Measurements from ENCODE around the gene TTC7B. TPM values are rescaled to one million over a fixed set of nuclear protein-coding genes. Genes with fewer than 3 reads are reported as not detected.

Gene TTC7B
- total and polyA plus RNA-seq, 2 experiments from 2014 or later: 7.9 to 28.6 TPM

- TF ChIP-seq, protein P1, sequence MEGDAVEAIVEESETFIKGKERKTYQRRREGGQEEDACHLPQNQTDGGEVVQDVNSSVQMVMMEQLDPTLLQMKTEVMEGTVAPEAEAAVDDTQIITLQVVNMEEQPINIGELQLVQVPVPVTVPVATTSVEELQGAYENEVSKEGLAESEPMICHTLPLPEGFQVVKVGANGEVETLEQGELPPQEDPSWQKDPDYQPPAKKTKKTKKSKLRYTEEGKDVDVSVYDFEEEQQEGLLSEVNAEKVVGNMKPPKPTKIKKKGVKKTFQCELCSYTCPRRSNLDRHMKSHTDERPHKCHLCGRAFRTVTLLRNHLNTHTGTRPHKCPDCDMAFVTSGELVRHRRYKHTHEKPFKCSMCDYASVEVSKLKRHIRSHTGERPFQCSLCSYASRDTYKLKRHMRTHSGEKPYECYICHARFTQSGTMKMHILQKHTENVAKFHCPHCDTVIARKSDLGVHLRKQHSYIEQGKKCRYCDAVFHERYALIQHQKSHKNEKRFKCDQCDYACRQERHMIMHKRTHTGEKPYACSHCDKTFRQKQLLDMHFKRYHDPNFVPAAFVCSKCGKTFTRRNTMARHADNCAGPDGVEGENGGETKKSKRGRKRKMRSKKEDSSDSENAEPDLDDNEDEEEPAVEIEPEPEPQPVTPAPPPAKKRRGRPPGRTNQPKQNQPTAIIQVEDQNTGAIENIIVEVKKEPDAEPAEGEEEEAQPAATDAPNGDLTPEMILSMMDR (conservative IDR thresholded peaks at IDR 0.05; ENCODE audit: low read depth in 2 of 2): no peak
- TF ChIP-seq ZNF114 (CRISPR knock-in tag; IDR thresholded peaks at IDR 0.05) (peak; percentile 82; the same call in 1 of the 2 replicates), ETS1 (IDR thresholded peaks at IDR 0.05) (no peak), ZNF331 (CRISPR knock-in tag; IDR thresholded peaks at IDR 0.05; ENCODE audit: low read depth) (peak; percentile 53), CREB1 (CRISPR knock-in tag; IDR thresholded peaks at IDR 0.05; ENCODE audit: low read depth) (peak; percentile 42; the same call in 1 of the 2 replicates), POLR2AphosphoS5 (IDR thresholded peaks at IDR 0.05; ENCODE audit: low read depth) (no peak), STAT1 (IDR thresholded peaks at IDR 0.05; ENCODE audit: unreplicated experiment) (no peak), EZH2phosphoT487 (IDR thresholded peaks at IDR 0.05; ENCODE audit: unreplicated experiment) (no peak)
Measured at GRCh38 chr14:90495357-90496276, 320.6 kb downstream of the TTC7B start (continued).

DNA sequence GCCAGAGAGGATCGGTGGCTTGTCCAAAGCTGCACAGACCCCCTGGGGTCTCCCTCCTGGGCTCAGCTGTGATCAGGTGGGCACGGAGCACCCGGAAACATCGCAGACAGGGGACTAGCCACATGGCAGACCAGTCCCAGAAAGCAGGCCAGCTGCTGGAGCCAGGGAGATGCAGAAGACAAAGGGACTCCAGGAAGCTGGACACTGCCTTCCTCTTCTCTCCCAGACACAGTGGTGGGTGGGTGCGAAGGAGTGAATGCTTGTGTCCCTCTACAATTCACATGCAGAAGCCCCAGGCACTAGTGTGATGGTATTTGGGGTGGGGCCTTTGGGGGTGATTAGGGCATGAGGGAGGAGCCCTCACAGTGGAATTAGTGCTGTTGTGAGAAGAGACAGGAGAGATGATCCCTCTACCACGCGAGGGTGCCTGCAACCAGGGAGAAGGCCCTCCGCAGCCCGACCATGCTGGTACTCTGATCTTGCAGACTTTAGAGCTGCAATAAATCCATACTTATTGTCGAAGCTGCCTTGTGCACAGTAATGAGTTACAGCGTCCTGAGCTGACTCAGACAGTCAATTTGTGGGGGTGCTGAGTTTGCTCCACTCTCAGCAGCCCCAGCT is 324.2 kb downstream of the TTC7B start:
- Histone ChIP-seq H4K20me1 (replicated peaks; ENCODE audit: insufficient read depth) (no peaks in the 10 kb centered on the region), H3K27me3 (ENCODE audit: insufficient read depth) (no peaks in the 10 kb centered on the region), H3K9me2 (ENCODE audit: insufficient read depth) (0 out of 2 replicates have a peak, but pooled peaks cover 8% of the 10 kb centered on the region), H3K4me2 (no peak overlapping the region; the same call in 1 of the 2 replicates), H3K27ac (ENCODE audit: low read depth) (no peak overlapping the region), H3K36me3 (ENCODE audit: insufficient read depth) (no peaks in the 10 kb centered on the region), H3K79me2 (replicated peaks; ENCODE audit: insufficient read depth) (no peaks in the 10 kb centered on the region), H2AFZ (peak overlapping the region; percentile 69), H3K4me1 (ENCODE audit: insufficient read depth) (peaks cover 11% of the 10 kb centered on the region), H3K4me3 (no peak overlapping the region), H3F3A (replicated peaks; ENCODE audit: low read depth) (no peaks in the 10 kb centered on the region)
- peak overlapping the region; percentile 20; the same call in 1 of the 2 replicates for H3K27ac Mint-ChIP-seq
- DNase-seq (ENCODE audit: low spot score) (no peak), ATAC-seq (peak; percentile 21)
- H3K4me1 Mint-ChIP-seq: peaks cover 16% of the 10 kb centered on the region
- peaks cover 22% of the 10 kb centered on the region for H3K27me3 Mint-ChIP-seq (ENCODE audit: insufficient read depth, low read depth, poor library complexity)
- H3K9me3 Mint-ChIP-seq: no peaks in the 10 kb centered on the region
- H3K36me3 Mint-ChIP-seq (ENCODE audit: low read depth): no peaks in the 10 kb centered on the region; the same call in 2 of the 3 replicates
- H3K4me3 Mint-ChIP-seq: no peak overlapping the region
- TF ChIP-seq EZH2 (IDR thresholded peaks at IDR 0.05; ENCODE audit: low read depth, unreplicated experiment) (no peak), ZNF114 (CRISPR knock-in tag; IDR thresholded peaks at IDR 0.05) (no peak), NANOG (IDR thresholded peaks at IDR 0.05; ENCODE audit: borderline replicate concordance) (no peak), ZNF331 (CRISPR knock-in tag; IDR thresholded peaks at IDR 0.05; ENCODE audit: low read depth) (no peak), ETS1 (IDR thresholded peaks at IDR 0.05) (no peak), EZH2phosphoT487 (IDR thresholded peaks at IDR 0.05; ENCODE audit: unreplicated experiment) (no peak), POLR2AphosphoS5 (IDR thresholded peaks at IDR 0.05; ENCODE audit: low read depth) (no peak), JUNB (IDR thresholded peaks at IDR 0.05; ENCODE audit: unreplicated experiment) (no peak), STAT1 (IDR thresholded peaks at IDR 0.05; ENCODE audit: unreplicated experiment) (no peak)
- TF ChIP-seq, protein P2, sequence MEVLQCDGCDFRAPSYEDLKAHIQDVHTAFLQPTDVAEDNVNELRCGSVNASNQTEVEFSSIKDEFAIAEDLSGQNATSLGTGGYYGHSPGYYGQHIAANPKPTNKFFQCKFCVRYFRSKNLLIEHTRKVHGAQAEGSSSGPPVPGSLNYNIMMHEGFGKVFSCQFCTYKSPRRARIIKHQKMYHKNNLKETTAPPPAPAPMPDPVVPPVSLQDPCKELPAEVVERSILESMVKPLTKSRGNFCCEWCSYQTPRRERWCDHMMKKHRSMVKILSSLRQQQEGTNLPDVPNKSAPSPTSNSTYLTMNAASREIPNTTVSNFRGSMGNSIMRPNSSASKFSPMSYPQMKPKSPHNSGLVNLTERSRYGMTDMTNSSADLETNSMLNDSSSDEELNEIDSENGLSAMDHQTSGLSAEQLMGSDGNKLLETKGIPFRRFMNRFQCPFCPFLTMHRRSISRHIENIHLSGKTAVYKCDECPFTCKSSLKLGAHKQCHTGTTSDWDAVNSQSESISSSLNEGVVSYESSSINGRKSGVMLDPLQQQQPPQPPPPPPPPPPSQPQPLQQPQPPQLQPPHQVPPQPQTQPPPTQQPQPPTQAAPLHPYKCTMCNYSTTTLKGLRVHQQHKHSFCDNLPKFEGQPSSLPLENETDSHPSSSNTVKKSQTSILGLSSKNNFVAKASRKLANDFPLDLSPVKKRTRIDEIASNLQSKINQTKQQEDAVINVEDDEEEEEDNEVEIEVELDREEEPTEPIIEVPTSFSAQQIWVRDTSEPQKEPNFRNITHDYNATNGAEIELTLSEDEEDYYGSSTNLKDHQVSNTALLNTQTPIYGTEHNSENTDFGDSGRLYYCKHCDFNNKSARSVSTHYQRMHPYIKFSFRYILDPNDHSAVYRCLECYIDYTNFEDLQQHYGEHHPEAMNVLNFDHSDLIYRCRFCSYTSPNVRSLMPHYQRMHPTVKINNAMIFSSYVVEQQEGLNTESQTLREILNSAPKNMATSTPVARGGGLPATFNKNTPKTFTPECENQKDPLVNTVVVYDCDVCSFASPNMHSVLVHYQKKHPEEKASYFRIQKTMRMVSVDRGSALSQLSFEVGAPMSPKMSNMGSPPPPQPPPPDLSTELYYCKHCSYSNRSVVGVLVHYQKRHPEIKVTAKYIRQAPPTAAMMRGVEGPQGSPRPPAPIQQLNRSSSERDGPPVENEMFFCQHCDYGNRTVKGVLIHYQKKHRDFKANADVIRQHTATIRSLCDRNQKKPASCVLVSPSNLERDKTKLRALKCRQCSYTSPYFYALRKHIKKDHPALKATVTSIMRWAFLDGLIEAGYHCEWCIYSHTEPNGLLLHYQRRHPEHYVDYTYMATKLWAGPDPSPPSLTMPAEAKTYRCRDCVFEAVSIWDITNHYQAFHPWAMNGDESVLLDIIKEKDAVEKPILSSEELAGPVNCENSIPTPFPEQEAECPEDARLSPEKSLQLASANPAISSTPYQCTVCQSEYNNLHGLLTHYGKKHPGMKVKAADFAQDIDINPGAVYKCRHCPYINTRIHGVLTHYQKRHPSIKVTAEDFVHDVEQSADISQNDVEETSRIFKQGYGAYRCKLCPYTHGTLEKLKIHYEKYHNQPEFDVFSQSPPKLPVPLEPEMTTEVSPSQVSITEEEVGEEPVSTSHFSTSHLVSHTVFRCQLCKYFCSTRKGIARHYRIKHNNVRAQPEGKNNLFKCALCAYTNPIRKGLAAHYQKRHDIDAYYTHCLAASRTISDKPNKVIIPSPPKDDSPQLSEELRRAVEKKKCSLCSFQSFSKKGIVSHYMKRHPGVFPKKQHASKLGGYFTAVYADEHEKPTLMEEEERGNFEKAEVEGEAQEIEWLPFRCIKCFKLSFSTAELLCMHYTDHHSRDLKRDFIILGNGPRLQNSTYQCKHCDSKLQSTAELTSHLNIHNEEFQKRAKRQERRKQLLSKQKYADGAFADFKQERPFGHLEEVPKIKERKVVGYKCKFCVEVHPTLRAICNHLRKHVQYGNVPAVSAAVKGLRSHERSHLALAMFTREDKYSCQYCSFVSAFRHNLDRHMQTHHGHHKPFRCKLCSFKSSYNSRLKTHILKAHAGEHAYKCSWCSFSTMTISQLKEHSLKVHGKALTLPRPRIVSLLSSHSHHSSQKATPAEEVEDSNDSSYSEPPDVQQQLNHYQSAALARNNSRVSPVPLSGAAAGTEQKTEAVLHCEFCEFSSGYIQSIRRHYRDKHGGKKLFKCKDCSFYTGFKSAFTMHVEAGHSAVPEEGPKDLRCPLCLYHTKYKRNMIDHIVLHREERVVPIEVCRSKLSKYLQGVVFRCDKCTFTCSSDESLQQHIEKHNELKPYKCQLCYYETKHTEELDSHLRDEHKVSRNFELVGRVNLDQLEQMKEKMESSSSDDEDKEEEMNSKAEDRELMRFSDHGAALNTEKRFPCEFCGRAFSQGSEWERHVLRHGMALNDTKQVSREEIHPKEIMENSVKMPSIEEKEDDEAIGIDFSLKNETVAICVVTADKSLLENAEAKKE (CRISPR knock-in tag; IDR thresholded peaks at IDR 0.05): no peak

All from GM23338 (cell line).